Heart left ventricle (tissue), 16 donors: ENCODE data around the gene AGER. TPM values are rescaled to one million over a fixed set of nuclear protein-coding genes. Genes with fewer than 3 reads are reported as not detected.
A peak's percentile ranks its signal among the peaks of the same experiment; 100 is the strongest.

Experiments used
- ATAC-seq, 4 donors: fragments of 200-7000 bp; cut with Tn5 transposase; one replicate each; pipeline ENCODE4 v1.9.1; 2020 to 2022; ENCODE audit warnings: moderate library complexity in 4 of 4, mild to moderate bottlenecking in 3 of 4, moderate number of reproducible peaks in 1 of 4
- DNase-seq, 5 donors: peaks; one replicate each; pipeline ENCODE4 v3.0.0-alpha.2; 2020
- H3K27ac ChIP-seq, 12 donors: fragments of 200-600 bp; sonication (generic) in 4 of 12; one replicate each; pipeline versions ENCODE4 v1.5.0 to v1.8.0; 2016 to 2022; ENCODE audit warnings: mild to moderate bottlenecking in 2 of 12
- H3K27me3 ChIP-seq, 9 donors: fragments of 200-600 bp; sonication (generic) in 2 of 9; one replicate each; pipeline versions ENCODE4 v1.5.1 to v1.8.0; 2016 to 2022; ENCODE audit warnings: mild to moderate bottlenecking in 3 of 9
- H3K36me3 ChIP-seq, 9 donors: fragments of 200-600 bp; sonication (generic) in 2 of 9; one replicate each; pipeline versions ENCODE4 v1.5.0 to v1.8.0; 2018 to 2022; ENCODE audit warnings: mild to moderate bottlenecking in 2 of 9
- H3K4me1 ChIP-seq, 12 donors: fragments of 200-600 bp; sonication (generic) in 4 of 12; one replicate each; pipeline versions ENCODE4 v1.5.0 to v1.8.0; 2016 to 2022; ENCODE audit warnings: mild to moderate bottlenecking in 3 of 12
- H3K4me3 ChIP-seq, 12 donors: fragments of 200-600 bp; sonication (generic) in 4 of 12; one replicate each; pipeline versions ENCODE4 v1.5.0 to v1.8.0; 2017 to 2022; ENCODE audit warnings: mild to moderate bottlenecking in 9 of 12, moderate library complexity in 4 of 12
- H3K9me3 ChIP-seq, 12 donors: fragments of 200-600 bp; sonication (generic) in 4 of 12; one replicate each; pipeline versions ENCODE4 v1.5.0 to v1.8.0; 2016 to 2022; ENCODE audit warnings: mild to moderate bottlenecking in 1 of 12
- POLR2A ChIP-seq, 2 donors: fragments of 450-650 bp; IDR thresholded peaks; one replicate each; pipeline ENCODE4 v1.6.1; 2017; ENCODE audit warnings: antibody characterized with exemption in 2 of 2, mild to moderate bottlenecking in 2 of 2, moderate library complexity in 2 of 2
- WGBS, 4 donors: extraction: QIAGEN DNeasy Blood & Tissue Kit in 2 of 4; methylation state at CpG; one replicate each; pipeline versions ENCODE4 v1.1.5 to v1.1.7; 2013 to 2018; 5-methylcytosine and 5-hydroxymethylcytosine counted together
- intact Hi-C, 10 donors: fragments of 100-400 bp; cut with DNase I; formaldehyde crosslinking; loops; one replicate each; pipeline versions ENCODE4 v1.11.1 to v1.14.2; 2022
- polyA plus RNA-seq, 2 donors: library from polyadenylated mRNA; stranded (reverse); fragments of 200-250 nt; gene quantifications; one replicate each; pipeline ENCODE4 v1.2.3, GENCODE V29; 2013
- total RNA-seq, 9 donors: library from RNA; depleted of rRNA in 2 of 9; stranded (reverse); fragments of >200 nt in 2 of 9; fragmentation: NEBNext Ultra II Directional in 3 of 9; extraction: Animal tissue kit (Norgen Biotek cat#: 25700) in 3 of 9; gene quantifications; one replicate each; pipeline versions ENCODE4 v1.1.0 to v1.2.4, GENCODE V29; 2016 to 2023
- TF ChIP-seq, protein P1 (sequence below), 12 donors: fragments of 200-600 bp; sonication (generic) in 4 of 12; IDR thresholded peaks; one replicate each; pipeline versions ENCODE4 v1.5.0 to v1.8.0; 2018 to 2022; ENCODE audit warnings: antibody characterized with exemption in 12 of 12, mild to moderate bottlenecking in 5 of 12
- donor health status: ischemic (EF 13 %, LVEDD 7.1; RV severe dilation, severe dysfunction).
- donor health status: healthy with polysubstance abuse.
- donor health status: DM: no; HTN: yes; CAD: no.
- donor health status: DM: no; HTN: no; CAD: no.
- donor health status: ischemic (EF 25% LVEDD 6.9; RV normal size, moderate dysfunction).
- donor health status: ischemic (EF 25% LVEDD 5.7; RV mildly dilated, moderate dysfunction).
- donor health status: healthy.
- donor health status: DM: yes; HTN: yes; CAD: no.
- donor health status: ischemic (EF 35%, LVEDD 5.7; RV mildly dilated, moderate dysfunction).
- donor health status: nonischemic (EF 11% LVEDD 7.7; RV severe dilation, severe dysfunction).
- donor health status: DM: yes; HTN: yes; CAD: no.
- donor health status: PGD.
- donor health status: ischemic (EF 29% LVEDD 5.4; RV normal size, mild dysfunction).
- donor health status: nonischemic (EF 23%, LVEDD 6.1; RV moderate dilation, normal function).

AGER gene
- total and polyA plus RNA-seq, 11 donors, result 0.69 to 5.7 (median 1.7) TPM; not detected in 1

- H3K27me3 ChIP-seq, result no peaks in the 10 kb centered on the region
- H3K36me3 ChIP-seq, result peaks cover 0 to 30% (median 5%) of the 10 kb centered on the region in 9 donors
- intact Hi-C loops, result loop anchor here in 2 of 10 donors (5.0 to 10.0 kb wide), 4 partner anchors 45 to 1008 kb away; partner anchors contain the start of genes HSD17B8 (in 1 of the 2), RING1 (in 1 of the 2), RXRB (in 1 of the 2) and SLC39A7 (in 1 of the 2)
- H3K9me3 ChIP-seq, result no peaks in the 10 kb centered on the region
- H3K4me1 ChIP-seq, result peaks cover 4 to 51% (median 33%) of the 10 kb centered on the region in 12 donors
- DNase-seq, result peak in 3 of 5 donors; percentile 52 to 67 (median 61)
- WGBS, 4 donors, result 29 to 40% (median 33%) methylated on average over 28 of the region's 28 CpGs
- H3K27ac ChIP-seq, result peak overlapping the region; percentile 92 to 100 (median 100)
- peak overlapping the region; percentile 42 to 93 (median 75) for H3K4me3 ChIP-seq
- ATAC-seq, result no peak
- no peak for TF ChIP-seq POLR2A (IDR thresholded peaks at IDR 0.05)
- TF ChIP-seq, protein P1, sequence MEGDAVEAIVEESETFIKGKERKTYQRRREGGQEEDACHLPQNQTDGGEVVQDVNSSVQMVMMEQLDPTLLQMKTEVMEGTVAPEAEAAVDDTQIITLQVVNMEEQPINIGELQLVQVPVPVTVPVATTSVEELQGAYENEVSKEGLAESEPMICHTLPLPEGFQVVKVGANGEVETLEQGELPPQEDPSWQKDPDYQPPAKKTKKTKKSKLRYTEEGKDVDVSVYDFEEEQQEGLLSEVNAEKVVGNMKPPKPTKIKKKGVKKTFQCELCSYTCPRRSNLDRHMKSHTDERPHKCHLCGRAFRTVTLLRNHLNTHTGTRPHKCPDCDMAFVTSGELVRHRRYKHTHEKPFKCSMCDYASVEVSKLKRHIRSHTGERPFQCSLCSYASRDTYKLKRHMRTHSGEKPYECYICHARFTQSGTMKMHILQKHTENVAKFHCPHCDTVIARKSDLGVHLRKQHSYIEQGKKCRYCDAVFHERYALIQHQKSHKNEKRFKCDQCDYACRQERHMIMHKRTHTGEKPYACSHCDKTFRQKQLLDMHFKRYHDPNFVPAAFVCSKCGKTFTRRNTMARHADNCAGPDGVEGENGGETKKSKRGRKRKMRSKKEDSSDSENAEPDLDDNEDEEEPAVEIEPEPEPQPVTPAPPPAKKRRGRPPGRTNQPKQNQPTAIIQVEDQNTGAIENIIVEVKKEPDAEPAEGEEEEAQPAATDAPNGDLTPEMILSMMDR (IDR thresholded peaks at IDR 0.05), result peak in 2 of 12 donors; percentile 6 to 10
These were observed 12.9 kb upstream of the AGER start for GRCh38 chr6:32196682-32197616.

DNA sequence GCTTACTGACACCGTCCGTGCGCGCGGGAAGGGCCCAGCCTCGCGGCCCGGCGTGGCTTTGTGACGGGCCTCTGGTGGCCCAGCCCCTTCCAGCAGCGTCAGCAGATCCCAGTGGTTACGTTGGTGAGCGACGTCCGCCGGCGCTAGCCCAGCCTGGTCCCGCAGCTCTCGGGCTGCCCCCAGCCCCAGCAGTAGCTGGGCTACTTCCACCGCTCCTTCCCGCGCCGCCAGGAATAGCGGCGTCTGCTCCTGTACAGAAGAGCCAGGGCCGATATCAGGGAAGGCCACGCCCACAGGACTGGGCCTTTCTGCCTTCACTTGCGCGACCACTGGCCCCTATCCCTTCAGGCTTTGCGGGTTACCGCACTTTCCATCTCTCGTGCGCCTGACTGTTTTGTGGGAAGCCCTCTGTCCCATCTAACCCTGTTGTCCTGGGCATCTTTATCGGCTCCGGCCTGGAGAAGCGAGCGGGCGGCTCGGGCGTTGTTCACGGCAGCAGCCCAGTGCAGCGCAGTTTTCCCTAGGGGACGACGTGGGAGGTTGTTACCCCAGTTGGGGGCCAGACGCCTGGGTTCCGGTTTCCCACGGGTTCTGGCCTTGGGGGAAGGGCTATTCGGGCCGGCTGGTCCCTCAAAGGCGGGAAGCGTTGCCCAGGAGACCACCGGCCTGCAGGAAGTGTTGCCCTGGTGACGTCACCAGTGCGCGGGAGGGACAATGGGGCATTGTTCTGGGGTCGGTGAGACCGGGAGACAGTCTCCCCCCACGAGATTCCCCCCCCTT is 12.0 kb upstream of the AGER start:
- TF ChIP-seq, protein P1 (IDR thresholded peaks at IDR 0.05), result peak in 1 of 12 donors; percentile 3
- TF ChIP-seq POLR2A (IDR thresholded peaks at IDR 0.05), result peak; percentile 72 to 94
- peaks cover 4 to 56% (median 34%) of the 10 kb centered on the region in 12 donors for H3K4me1 ChIP-seq
- no peaks in the 10 kb centered on the region for H3K9me3 ChIP-seq
- peaks cover 0 to 21% (median 0%) of the 10 kb centered on the region in 9 donors for H3K36me3 ChIP-seq
- peak overlapping the region; percentile 92 to 100 (median 100) for H3K27ac ChIP-seq
- intact Hi-C loops, result loop anchor here in 5 of 10 donors (1.0 to 10.0 kb wide), 9 partner anchors 18 to 1009 kb away; partner anchors contain the start of genes ATF6B (in 2 of the 5), RNF5 (in 2 of the 5), FKBPL (in 1 of the 5) and HSD17B8 (in 1 of the 5)
- peak overlapping the region; percentile 42 to 93 (median 75) for H3K4me3 ChIP-seq
- DNase-seq, result peak; percentile 96 to 98 (median 97)
- H3K27me3 ChIP-seq, result no peaks in the 10 kb centered on the region
- 0% methylated on average over 29 to 58 of the region's 58 CpGs for WGBS, 4 donors
- peak; percentile 32 to 89 (median 62) for ATAC-seq

- H3K9me3 ChIP-seq, result no peaks in the 10 kb centered on the region
- H3K27ac ChIP-seq, result peak overlapping the region; percentile 92 to 100 (median 100)
- TF ChIP-seq POLR2A (IDR thresholded peaks at IDR 0.05), result no peak
- TF ChIP-seq, protein P1 (IDR thresholded peaks at IDR 0.05), result peak; percentile 48 to 73 (median 56)
- DNase-seq, result peak; percentile 100
- intact Hi-C loops, result loop anchor here in 5 of 10 donors (1.0 to 10.0 kb wide), 9 partner anchors 17 to 1009 kb away; partner anchors contain the start of genes ATF6B (in 2 of the 5), RNF5 (in 2 of the 5), FKBPL (in 1 of the 5) and HSD17B8 (in 1 of the 5)
- 0 to 1% (median 0%) methylated on average over 18 to 25 of the region's 25 CpGs for WGBS, 4 donors
- peaks cover 7 to 61% (median 39%) of the 10 kb centered on the region in 12 donors for H3K4me1 ChIP-seq
- peak overlapping the region in 10 of 12 donors; percentile 65 to 93 (median 76) for H3K4me3 ChIP-seq
- H3K36me3 ChIP-seq, result peaks cover 0 to 17% (median 0%) of the 10 kb centered on the region in 9 donors
- H3K27me3 ChIP-seq, result no peaks in the 10 kb centered on the region
- peak in 3 of 4 donors; percentile 85 to 93 (median 86) for ATAC-seq
These were observed 11.5 kb upstream of the AGER start for GRCh38 chr6:32195652-32195901.
